Transverse colon (tissue), 4 donors: ENCODE results near the gene ABAT. TPM values are rescaled to one million over a fixed set of nuclear protein-coding genes. Genes with fewer than 3 reads are reported as not detected.
A peak's percentile ranks its signal among the peaks of the same experiment; 100 is the strongest.

Source experiments
- DNase-seq: peaks from one replicate; pipeline ENCODE4 v3.0.0-alpha.2; 2019
- H3K27ac ChIP-seq, 4 donors: fragments of 200-600 bp; sonication (generic); 2 replicates each; pipeline ENCODE4 v1.5.1; 2016 to 2018; ENCODE audit warnings: inconsistent platforms in 4 of 4
- H3K27me3 ChIP-seq: fragments of 200-600 bp; sonication (generic); 2 replicates; pipeline ENCODE4 v1.5.1; 2017; ENCODE audit warnings: inconsistent platforms
- H3K36me3 ChIP-seq, 4 donors: fragments of 200-600 bp; sonication (generic); 2 replicates each; pipeline ENCODE4 v1.5.1; 2017 to 2019; ENCODE audit warnings: inconsistent platforms in 4 of 4
- H3K4me1 ChIP-seq, 4 donors: fragments of 200-600 bp; sonication (generic); 2 replicates each; pipeline ENCODE4 v1.5.1; 2017 to 2020; ENCODE audit warnings: inconsistent platforms in 4 of 4
- H3K4me3 ChIP-seq, 4 donors: fragments of 200-600 bp; sonication (generic); 1 replicate in 1 of 4; 2 replicates in 3 of 4; pipeline versions ENCODE4 v1.5.1 to v1.6.1; 2017 to 2019; ENCODE audit warnings: inconsistent platforms in 4 of 4
- H3K9me3 ChIP-seq, 2 donors: fragments of 200-600 bp; sonication (generic); 2 replicates each; pipeline ENCODE4 v1.5.1; 2017 to 2019; ENCODE audit warnings: inconsistent platforms in 2 of 2
- EP300 ChIP-seq: sonication (generic); formaldehyde crosslinking; IDR thresholded peaks from one replicate; pipeline ENCODE4 v1.6.1; 2017; ENCODE audit warnings: antibody characterized with exemption, low read depth
- POLR2A ChIP-seq: fragments of 450-650 bp; IDR thresholded peaks from one replicate; pipeline ENCODE4 v1.6.1; 2016; ENCODE audit warnings: antibody characterized with exemption, mild to moderate bottlenecking, moderate library complexity
- POLR2AphosphoS5 ChIP-seq, 3 donors: sonication (generic); formaldehyde crosslinking; IDR thresholded peaks; one replicate each; pipeline ENCODE4 v1.6.1; 2016; ENCODE audit warnings: antibody characterized with exemption in 3 of 3
- WGBS, 2 donors: methylation state at CpG; one replicate each; pipeline ENCODE4 v1.1.5; 2018; ENCODE audit warnings: low coverage in 1 of 2; 5-methylcytosine and 5-hydroxymethylcytosine counted together
- in situ Hi-C, 4 donors: fragments of 200-750 bp; cut with MboI; loops; one replicate each; pipeline versions ENCODE4 v1.15.0 to v1.15.1; 2017; ENCODE audit warnings: low sequenced_read_pairs in 3 of 4, low pct_ligation_motif_present in 1 of 4, low pct_unique_long_range_greater_than_20kb in 1 of 4
- intact Hi-C: fragments of 100-400 bp; cut with DNase I; formaldehyde crosslinking; loops from one replicate; pipeline ENCODE4 v1.15.1; 2023; ENCODE audit warnings: low total_unique reads
- total RNA-seq, 4 donors: library from RNA; depleted of rRNA; stranded (reverse); fragments of >200 nt; gene quantifications; one replicate each; pipeline ENCODE4 v1.1.0, GENCODE V29; 2016
- TF ChIP-seq, protein P1 (sequence below), 5 experiments: fragments of 200-600 bp in 3 of 5; fragments of 450-650 bp in 2 of 5; sonication (generic) in 3 of 5; IDR thresholded peaks; 1 replicate in 2 of 5; 2 replicates in 3 of 5; pipeline ENCODE4 v1.5.1; 2016 to 2017; ENCODE audit warnings: antibody characterized with exemption in 5 of 5, inconsistent platforms in 3 of 5, mild to moderate bottlenecking in 2 of 5, moderate library complexity in 1 of 5

The ABAT gene
- total RNA-seq, 4 donors from 2014 or later, result 15.7 to 35.2 (median 21.7) TPM

- in situ Hi-C loops, result no loop called here
- WGBS, 2 donors, result 88 to 100% methylated on average over 1 to 2 of the region's 5 CpGs
- no peak overlapping the region for H3K27ac ChIP-seq
- H3K27me3 ChIP-seq, result no peaks in the 10 kb centered on the region
- intact Hi-C loops, result no loop called here
- no peak overlapping the region for H3K4me3 ChIP-seq
- peaks cover 0 to 9% (median 7%) of the 10 kb centered on the region in 4 donors for H3K4me1 ChIP-seq
- no peak for DNase-seq
- no peaks in the 10 kb centered on the region for H3K9me3 ChIP-seq
- TF ChIP-seq POLR2A (no peak), EP300 (no peak), POLR2AphosphoS5 (IDR thresholded peaks at IDR 0.05) (no peak)
- TF ChIP-seq, protein P1, sequence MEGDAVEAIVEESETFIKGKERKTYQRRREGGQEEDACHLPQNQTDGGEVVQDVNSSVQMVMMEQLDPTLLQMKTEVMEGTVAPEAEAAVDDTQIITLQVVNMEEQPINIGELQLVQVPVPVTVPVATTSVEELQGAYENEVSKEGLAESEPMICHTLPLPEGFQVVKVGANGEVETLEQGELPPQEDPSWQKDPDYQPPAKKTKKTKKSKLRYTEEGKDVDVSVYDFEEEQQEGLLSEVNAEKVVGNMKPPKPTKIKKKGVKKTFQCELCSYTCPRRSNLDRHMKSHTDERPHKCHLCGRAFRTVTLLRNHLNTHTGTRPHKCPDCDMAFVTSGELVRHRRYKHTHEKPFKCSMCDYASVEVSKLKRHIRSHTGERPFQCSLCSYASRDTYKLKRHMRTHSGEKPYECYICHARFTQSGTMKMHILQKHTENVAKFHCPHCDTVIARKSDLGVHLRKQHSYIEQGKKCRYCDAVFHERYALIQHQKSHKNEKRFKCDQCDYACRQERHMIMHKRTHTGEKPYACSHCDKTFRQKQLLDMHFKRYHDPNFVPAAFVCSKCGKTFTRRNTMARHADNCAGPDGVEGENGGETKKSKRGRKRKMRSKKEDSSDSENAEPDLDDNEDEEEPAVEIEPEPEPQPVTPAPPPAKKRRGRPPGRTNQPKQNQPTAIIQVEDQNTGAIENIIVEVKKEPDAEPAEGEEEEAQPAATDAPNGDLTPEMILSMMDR (IDR thresholded peaks at IDR 0.05), result no peak
- H3K36me3 ChIP-seq, result no peaks in the 10 kb centered on the region
Measured at GRCh38 chr16:8735574-8735973, 61.2 kb downstream of the ABAT start.

DNA sequence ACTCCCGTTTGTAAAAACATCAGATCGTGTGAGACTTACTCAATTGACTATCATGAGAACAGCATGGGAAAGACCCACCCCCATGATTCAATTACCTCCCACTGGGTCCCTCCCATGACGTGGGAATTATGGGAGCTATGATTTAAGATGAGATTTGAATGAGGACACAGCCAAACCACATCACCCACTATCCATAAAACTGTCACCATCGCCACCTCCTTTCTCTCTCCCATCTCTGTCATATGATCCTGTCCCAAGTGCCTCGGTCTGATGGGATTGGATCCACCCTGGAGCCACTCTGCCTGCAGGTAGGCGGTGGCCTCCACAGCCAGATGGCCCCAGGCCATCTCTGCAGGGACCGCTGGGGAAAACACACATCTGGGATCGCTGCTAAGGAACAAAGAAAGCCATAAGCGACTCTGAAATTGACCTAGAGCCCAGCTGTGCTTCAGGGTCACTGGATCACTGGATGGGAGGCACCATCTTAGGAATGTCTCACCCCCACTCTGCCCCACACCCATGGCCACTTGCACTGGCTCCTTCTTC is 61.8 kb downstream of the ABAT start:
- no peaks in the 10 kb centered on the region for H3K36me3 ChIP-seq
- intact Hi-C loops, result no loop called here
- WGBS, 2 donors, result 60 to 77% methylated on average over 1 to 9 of the region's 9 CpGs
- H3K4me1 ChIP-seq, result peaks cover 0 to 16% (median 8%) of the 10 kb centered on the region in 4 donors
- H3K27me3 ChIP-seq, result no peaks in the 10 kb centered on the region
- DNase-seq, result no peak
- in situ Hi-C loops, result no loop called here
- H3K4me3 ChIP-seq, result no peak overlapping the region
- no peak overlapping the region for H3K27ac ChIP-seq
- TF ChIP-seq, protein P1 (IDR thresholded peaks at IDR 0.05), result no peak
- TF ChIP-seq POLR2A (no peak), EP300 (no peak), POLR2AphosphoS5 (IDR thresholded peaks at IDR 0.05) (no peak)
- no peaks in the 10 kb centered on the region for H3K9me3 ChIP-seq

DNA sequence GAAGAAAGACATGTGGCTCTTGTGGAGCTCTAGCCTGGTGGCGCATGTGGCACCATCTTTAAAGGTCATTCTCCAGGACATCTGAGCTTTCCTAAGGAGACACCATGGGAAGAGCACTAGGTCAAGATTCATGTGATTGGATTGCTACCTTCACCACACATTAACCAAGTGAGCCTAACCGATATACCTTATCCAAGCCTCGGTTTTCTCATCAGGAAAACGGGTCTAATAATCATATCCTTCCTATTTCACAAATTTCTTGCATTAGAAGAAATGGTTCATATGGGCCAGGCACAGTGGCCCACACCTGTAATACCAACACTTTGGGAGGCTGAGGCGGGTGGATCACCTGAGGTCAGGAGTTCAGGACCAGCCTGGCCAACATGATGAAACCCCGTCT is 64.7 kb downstream of the ABAT start:
- in situ Hi-C loops, result no loop called here
- WGBS, 2 donors, result 78 to 87% methylated on average over 3 to 6 of the region's 6 CpGs
- TF ChIP-seq, protein P1 (IDR thresholded peaks at IDR 0.05), result no peak
- TF ChIP-seq EP300 (no peak), POLR2A (no peak), POLR2AphosphoS5 (IDR thresholded peaks at IDR 0.05) (no peak)
- DNase-seq, result no peak
- H3K27ac ChIP-seq, result no peak overlapping the region
- no peak overlapping the region for H3K4me3 ChIP-seq
- H3K27me3 ChIP-seq, result no peaks in the 10 kb centered on the region
- intact Hi-C loops, result no loop called here
- H3K4me1 ChIP-seq, result peaks cover 0 to 21% (median 8%) of the 10 kb centered on the region in 4 donors
- no peaks in the 10 kb centered on the region for H3K9me3 ChIP-seq
- H3K36me3 ChIP-seq, result no peaks in the 10 kb centered on the region

GRCh38 chr16:8739989-8740704 is 65.7 kb downstream of the ABAT start:
- no peak for DNase-seq
- intact Hi-C loops, result no loop called here
- Histone ChIP-seq H3K4me3 (no peak overlapping the region), H3K9me3 (no peaks in the 10 kb centered on the region), H3K4me1 (peaks cover 0 to 21% (median 8%) of the 10 kb centered on the region in 4 donors), H3K36me3 (no peaks in the 10 kb centered on the region), H3K27me3 (no peaks in the 10 kb centered on the region), H3K27ac (peak overlapping the region; percentile 20 to 33 (median 28))
- no peak for TF ChIP-seq POLR2AphosphoS5 (IDR thresholded peaks at IDR 0.05)
- TF ChIP-seq POLR2A, result no peak
- TF ChIP-seq, protein P1 (IDR thresholded peaks at IDR 0.05), result no peak
- no peak for TF ChIP-seq EP300
- in situ Hi-C loops, result no loop called here
- WGBS, 2 donors, result 44 to 80% methylated on average over 3 to 13 of the region's 13 CpGs
